Measurements from ENCODE around the gene IL17REL. TPM values are rescaled to one million over a fixed set of nuclear protein-coding genes. Genes with fewer than 3 reads are reported as not detected.
A peak's percentile ranks its signal among the peaks of the same experiment; 100 is the strongest.

IL17REL gene
- total RNA-seq, 4 donors from 2014 or later: not detected

DNA sequence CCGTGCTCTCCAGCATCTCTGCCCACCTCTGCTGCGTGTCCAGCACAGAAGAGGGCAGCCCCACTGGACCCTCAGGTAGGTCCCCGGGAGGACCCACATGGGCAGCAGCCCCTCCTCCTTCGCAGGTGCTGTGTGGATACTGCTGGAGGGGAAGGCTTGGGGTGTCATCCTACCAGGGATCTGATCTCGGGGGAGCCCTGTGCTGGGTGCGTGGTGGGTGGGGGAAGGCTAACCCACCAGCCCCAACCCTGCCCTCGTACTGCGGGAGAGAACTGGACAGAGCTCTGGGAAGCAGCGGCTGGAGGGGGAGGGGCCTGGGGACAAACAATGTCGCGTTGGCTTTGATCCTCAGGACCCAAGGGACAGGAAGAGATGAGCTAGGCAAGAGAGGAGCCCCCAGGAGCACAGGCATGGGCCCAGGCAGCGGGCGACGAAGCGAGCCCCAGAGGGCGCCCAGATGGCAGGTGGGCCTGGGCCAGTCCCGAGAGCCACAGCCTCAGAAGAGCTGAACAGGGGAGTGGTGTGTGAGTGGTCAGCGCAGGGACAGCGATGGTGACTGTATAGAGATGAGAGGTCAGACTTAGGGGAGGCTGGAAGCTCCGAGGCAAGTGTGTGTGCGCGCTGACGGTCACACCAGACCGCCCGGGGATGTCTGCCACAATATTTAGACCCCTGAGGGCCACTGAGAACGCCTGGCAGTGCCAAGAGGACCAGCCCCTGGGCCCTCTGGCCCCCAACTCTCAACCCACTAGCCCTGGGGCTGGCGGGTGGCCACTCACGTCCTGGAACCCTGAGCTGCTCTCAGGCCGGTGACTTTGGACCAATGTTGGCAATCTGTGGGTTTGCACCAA, 53.4 kb downstream of the IL17REL start:
- Histone ChIP-seq H3K27me3 (no peaks in the 10 kb centered on the region), H3K27ac (peak overlapping the region; percentile 86 to 97 (median 87)), H3K4me1 (peaks cover 40 to 47% of the 10 kb centered on the region in 2 donors), H3K4me3 (replicated peaks in 1 of 3) (peak overlapping the region in 1 of 3 donors; percentile 59), H3K9me3 (no peaks in the 10 kb centered on the region), H3K36me3 (peaks cover 20 to 24% of the 10 kb centered on the region in 2 donors)
- intact Hi-C loops (cut with DNase I): no loop called here
- peak; percentile 6 to 10 for DNase-seq
- WGBS, 2 donors: 81 to 86% methylated on average over 24 to 26 of the region's 29 CpGs
- TF ChIP-seq CTCF (IDR thresholded peaks at IDR 0.05): no peak
- no peak for TF ChIP-seq POLR2A (IDR thresholded peaks at IDR 0.05)

DNA sequence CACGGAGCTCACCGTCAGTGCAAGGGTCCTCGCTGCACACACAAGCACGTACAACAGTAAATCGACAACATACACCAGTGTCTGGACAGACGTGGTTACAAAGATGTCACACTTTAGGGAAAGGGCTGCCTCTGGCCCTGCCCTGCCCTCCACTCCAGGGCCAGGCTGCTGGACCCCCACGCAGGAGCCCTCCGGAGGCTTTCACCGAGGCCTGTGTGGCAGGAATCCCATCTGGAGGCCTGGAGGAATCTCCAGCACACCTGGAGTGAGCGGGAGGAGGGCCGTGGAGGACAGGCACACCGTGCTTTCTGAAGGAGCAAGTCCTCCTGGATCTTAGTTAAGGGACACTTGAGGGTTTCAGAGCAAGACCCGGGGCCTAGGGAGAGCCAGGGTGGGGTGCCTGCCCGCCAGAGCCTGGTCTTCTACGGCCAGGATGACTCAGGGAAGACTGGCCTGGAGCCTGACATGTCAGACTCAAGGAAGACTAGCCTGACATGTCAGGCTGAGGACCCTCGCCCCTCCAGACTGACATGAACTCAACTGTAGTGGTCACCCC, 54.1 kb downstream of the IL17REL start:
- peak in 1 of 2 donors; percentile 5 for DNase-seq
- Histone ChIP-seq H3K27ac (no peak overlapping the region), H3K4me3 (replicated peaks in 1 of 3) (no peak overlapping the region), H3K9me3 (no peaks in the 10 kb centered on the region), H3K27me3 (no peaks in the 10 kb centered on the region), H3K36me3 (peaks cover 15 to 17% of the 10 kb centered on the region in 2 donors), H3K4me1 (peaks cover 42 to 47% of the 10 kb centered on the region in 2 donors)
- WGBS, 2 donors: 86 to 93% methylated on average over 11 to 12 of the region's 16 CpGs
- no peak for TF ChIP-seq CTCF (IDR thresholded peaks at IDR 0.05)
- no peak for TF ChIP-seq POLR2A (IDR thresholded peaks at IDR 0.05)
- intact Hi-C loops (cut with DNase I): no loop called here

DNA sequence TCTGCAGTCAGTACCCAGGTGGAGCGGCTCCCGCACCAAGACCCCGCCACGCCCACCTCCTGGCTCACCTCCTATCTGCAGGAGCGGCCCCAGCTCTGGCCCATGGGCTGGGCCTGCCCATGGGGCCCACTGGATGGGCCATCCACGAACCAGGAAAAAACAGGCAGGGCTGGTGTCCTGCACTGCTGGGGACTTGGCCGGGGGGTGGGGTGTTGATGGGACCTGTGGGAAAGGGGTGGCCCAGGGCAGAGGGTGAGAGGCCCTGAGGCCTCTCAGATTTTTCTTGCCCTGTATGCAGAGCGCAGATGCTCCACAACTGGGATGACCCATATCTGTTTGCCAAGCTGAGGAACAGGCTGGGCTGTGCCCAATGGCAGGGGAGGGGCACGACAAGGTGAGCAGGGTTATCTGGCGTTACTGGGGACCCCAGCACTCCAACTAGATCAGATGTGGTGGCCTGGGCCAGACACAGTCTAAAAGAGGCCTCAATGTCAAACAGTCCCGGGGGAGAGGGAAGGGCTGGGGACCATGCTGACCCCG, 54.7 kb downstream of the IL17REL start:
- intact Hi-C loops (cut with DNase I): no loop called here
- Histone ChIP-seq H3K4me3 (replicated peaks in 1 of 3) (no peak overlapping the region), H3K36me3 (peaks cover 9 to 12% of the 10 kb centered on the region in 2 donors), H3K9me3 (no peaks in the 10 kb centered on the region), H3K27ac (no peak overlapping the region), H3K4me1 (peaks cover 42 to 47% of the 10 kb centered on the region in 2 donors), H3K27me3 (no peaks in the 10 kb centered on the region)
- WGBS, 2 donors: 90 to 94% methylated on average over 6 to 12 of the region's 12 CpGs
- no peak for DNase-seq
- TF ChIP-seq POLR2A (IDR thresholded peaks at IDR 0.05): no peak
- no peak for TF ChIP-seq CTCF (IDR thresholded peaks at IDR 0.05)

GRCh38 chr22:49956914-49957825, 55.4 kb downstream of the IL17REL start:
- no peak for DNase-seq
- Histone ChIP-seq H3K4me3 (replicated peaks in 1 of 3) (no peak overlapping the region), H3K27me3 (no peaks in the 10 kb centered on the region), H3K9me3 (no peaks in the 10 kb centered on the region), H3K27ac (peak overlapping the region in 1 of 3 donors; percentile 99), H3K36me3 (peaks cover 5 to 7% of the 10 kb centered on the region in 2 donors), H3K4me1 (peaks cover 43 to 49% of the 10 kb centered on the region in 2 donors)
- intact Hi-C loops (cut with DNase I): no loop called here
- 88 to 96% methylated on average over 17 to 18 of the region's 20 CpGs for WGBS, 2 donors
- TF ChIP-seq CTCF (IDR thresholded peaks at IDR 0.05) (no peak), POLR2A (IDR thresholded peaks at IDR 0.05) (no peak)
